ENCODE data around the gene DKK3.

Gene DKK3

DNA sequence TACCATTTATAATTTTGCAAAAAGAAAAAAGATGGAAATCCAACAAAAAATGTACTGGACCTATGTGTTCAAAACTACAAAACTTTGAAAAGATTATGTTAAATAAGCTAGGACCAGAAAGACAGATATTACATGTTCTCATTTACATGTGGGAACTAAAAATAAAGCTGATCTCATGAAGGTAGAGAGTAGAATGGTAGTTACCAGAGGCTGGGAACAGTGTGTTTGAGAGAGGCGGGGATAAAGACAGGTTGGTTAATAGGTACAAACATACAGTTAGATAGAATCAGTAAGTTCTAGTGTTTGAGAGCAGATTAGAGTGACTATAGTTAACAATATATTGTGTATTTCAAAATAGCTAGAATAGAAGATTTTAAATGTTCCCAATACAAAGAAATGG, 95.0 kb downstream of the DKK3 start:
- Histone ChIP-seq H3K9me3 (ENCODE audit: control insufficient read depth, low read length) (no peaks in the 10 kb centered on the region), H3K27me3 (ENCODE audit: control insufficient read depth, insufficient read depth, low read length, poor library complexity, severe bottlenecking) (no peaks in the 10 kb centered on the region), H3K4me1 (ENCODE audit: control insufficient read depth, insufficient read depth, low read length) (no peaks in the 10 kb centered on the region), H3K27ac (ENCODE audit: insufficient read depth, low read depth, low read length, poor library complexity, severe bottlenecking) (no peak overlapping the region), H3K36me3 (ENCODE audit: control insufficient read depth, insufficient read depth, low read length) (peaks cover 4% of the 10 kb centered on the region), H3K4me3 (ENCODE audit: insufficient read depth, low read depth, low read length) (no peak overlapping the region)
- 95 to 97% methylated on average over 1 of the region's 1 CpG for WGBS, 2 experiments
